Islet of Langerhans (tissue), 1 donor: ENCODE results near the gene NMNAT1.
"Not testable (repeated sequence)": the region's sequence is repeated elsewhere in the genome, so short reads cannot be mapped to it uniquely, and the experiment has no call there.

Source experiments
- FAIRE-seq: peaks from one replicate; lab custom pipeline; 2011; peaks lifted over from hg19 to GRCh38; lab: Jason Lieb, UNC

NMNAT1 gene

GRCh38 chr1:10020086-10020485, 76.8 kb downstream of the NMNAT1 start:
- no peak for FAIRE-seq

GRCh38 chr1:10020678-10021077, 77.4 kb downstream of the NMNAT1 start:
- FAIRE-seq = not testable (repeated sequence)

- not testable (repeated sequence) for FAIRE-seq
These were observed 78.7 kb downstream of the NMNAT1 start for GRCh38 chr1:10021992-10022391.

GRCh38 chr1:10022656-10023055, 79.4 kb downstream of the NMNAT1 start:
- FAIRE-seq = no peak

GRCh38 chr1:10025354-10025753, 82.1 kb downstream of the NMNAT1 start:
- no peak for FAIRE-seq

GRCh38 chr1:10027027-10027426, 83.8 kb downstream of the NMNAT1 start:
- FAIRE-seq = no peak

- not testable (repeated sequence) for FAIRE-seq
These were observed 85.8 kb downstream of the NMNAT1 start for GRCh38 chr1:10028956-10029500.

GRCh38 chr1:10031461-10031860, 88.2 kb downstream of the NMNAT1 start:
- FAIRE-seq = no peak

GRCh38 chr1:10032590-10033358, 89.5 kb downstream of the NMNAT1 start, which contains the start of gene UBE4B:
UBE4B (plus strand) TSS chr1:10032958; CDS start chr1:10033671, 713 bp downstream.
- no peak for FAIRE-seq

- FAIRE-seq = no peak
These were observed 90.1 kb downstream of the NMNAT1 start for GRCh38 chr1:10033359-10033845.
